Stimulated activated CD4-positive, alpha-beta T cell treated with anti-CD3 and anti-CD28 coated beads, TNF-alpha, amount 100 ng/mL, for 4 hours (primary cell): ENCODE measurements around the gene CFAP20.
"Not testable (repeated sequence)": the region's sequence is repeated elsewhere in the genome, so short reads cannot be mapped to it uniquely, and the experiment has no call there.

Source experiments
- DNase-seq, 3 experiments: peaks; one replicate each; pipeline ENCODE4 v3.0.0-alpha.2; 2020; ENCODE audit warnings: low read depth in 3 of 3

The CFAP20 gene

DNA sequence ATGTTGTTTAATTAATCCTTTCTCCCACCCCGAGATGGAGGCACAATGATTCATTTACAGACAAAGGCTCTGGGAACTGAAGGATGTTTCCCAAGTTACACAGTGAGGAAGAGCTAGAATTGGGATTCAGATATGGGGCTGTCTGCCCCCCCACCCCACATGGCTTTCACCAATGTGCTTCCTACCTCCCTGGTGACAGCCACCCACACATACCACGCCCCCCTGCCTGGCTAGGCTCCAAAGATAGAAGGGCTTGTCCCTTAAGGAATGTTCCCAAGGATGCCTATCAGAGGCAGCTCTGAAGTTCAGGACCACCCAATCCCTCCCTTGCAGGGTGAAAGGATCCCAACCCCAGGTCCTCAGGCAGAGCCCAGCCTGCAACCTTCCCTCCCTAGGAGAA lies 32.9 kb downstream of the CFAP20 start:
- no peak for DNase-seq

DNA sequence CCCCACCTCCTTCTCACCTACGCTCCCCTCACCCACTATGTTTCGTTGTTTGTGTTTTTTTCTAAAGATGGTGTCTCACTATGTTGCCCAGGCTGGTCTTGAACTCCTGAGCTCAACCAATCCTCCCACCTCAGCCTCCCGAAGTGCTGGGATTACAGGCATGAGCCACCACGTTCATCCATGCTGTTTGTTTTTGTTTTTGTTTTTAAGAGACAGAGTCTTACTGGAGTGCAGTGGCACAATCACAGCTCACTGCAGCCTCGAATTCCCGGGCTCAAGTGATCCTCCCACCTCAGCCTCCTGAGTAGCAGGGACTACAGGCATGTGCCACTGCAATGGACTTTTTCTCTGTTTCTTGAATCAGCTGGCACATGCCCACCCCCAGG lies 33.6 kb downstream of the CFAP20 start:
- not testable (repeated sequence) for DNase-seq

- no peak for DNase-seq
Measured at GRCh38 chr16:58094791-58095574, 34.2 kb downstream of the CFAP20 start.

- DNase-seq, result no peak
Measured at GRCh38 chr16:58094026-58094425, 35.2 kb downstream of the CFAP20 start.

- DNase-seq, result not testable (repeated sequence)
Measured at GRCh38 chr16:58090396-58090795, 38.8 kb downstream of the CFAP20 start.

DNA sequence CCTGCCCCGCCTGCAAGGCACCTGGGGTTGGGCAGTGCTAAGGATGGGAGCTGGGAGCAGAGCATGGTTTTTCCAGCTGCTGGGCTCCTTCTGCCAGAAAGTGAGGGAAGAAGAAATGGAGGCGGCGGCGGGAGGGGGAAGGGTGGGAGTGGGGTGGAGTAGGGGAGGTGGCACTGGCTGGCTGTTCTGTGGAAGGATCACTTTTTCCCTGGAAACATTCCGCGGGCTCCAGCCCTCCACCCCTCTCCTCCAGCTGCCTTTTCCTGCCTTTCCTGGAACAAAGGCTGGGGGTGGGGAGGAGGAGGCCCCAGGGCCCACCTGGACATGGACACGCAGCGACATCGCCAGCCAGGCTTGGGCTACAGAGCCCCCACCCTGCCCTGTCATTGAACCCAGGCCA lies 41.1 kb downstream of the CFAP20 start:
- DNase-seq, result no peak

DNA sequence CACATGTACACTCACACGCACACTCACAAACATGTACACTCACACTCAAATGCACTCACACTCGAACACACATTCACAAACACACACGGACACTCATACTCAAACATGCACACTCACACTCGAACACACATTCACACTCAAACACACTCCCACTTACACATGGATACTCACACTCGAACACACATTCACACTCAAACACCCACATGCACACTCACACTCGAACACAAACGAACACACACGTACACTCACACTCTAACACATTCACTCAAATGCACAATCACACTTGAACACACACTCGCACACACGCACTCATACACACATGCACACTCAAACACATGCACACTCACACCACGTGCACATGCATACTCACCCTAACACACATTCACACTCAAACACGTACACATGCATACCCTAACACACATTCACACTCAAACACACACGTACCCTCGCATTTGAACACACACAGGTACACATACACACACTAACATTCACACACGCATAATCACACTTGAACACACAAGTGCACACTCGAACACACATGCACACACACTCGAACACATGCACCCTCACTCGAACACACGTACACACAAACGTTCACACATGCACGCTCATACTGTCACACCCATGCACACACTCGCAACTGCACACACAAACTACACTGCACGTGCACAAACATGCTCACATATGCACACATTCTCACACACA lies 41.8 kb downstream of the CFAP20 start:
- no peak for DNase-seq

GRCh38 chr16:58086381-58087208 lies 42.6 kb downstream of the CFAP20 start:
- no peak for DNase-seq

GRCh38 chr16:58085584-58086251 lies 43.5 kb downstream of the CFAP20 start:
- no peak for DNase-seq

DNA sequence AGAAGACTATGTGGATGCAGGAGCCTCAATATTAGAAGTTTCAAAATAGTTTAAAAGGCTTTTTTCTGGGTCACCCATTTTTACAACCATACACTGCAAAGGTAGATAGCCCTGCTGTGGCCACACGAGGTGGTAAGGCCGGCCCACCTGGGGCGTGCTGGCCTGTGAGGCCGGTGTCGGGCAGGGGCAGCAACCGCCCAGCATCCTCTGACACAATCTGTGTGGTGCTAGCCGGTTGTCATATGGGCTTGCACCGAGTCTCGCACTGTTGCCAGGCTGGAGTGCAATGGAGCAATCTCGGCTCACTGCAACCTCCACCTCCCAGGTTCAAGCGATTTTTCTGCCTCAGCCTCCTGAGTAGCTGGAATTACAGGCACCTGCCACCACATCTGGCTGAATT lies 44.0 kb downstream of the CFAP20 start:
- no peak for DNase-seq

DNA sequence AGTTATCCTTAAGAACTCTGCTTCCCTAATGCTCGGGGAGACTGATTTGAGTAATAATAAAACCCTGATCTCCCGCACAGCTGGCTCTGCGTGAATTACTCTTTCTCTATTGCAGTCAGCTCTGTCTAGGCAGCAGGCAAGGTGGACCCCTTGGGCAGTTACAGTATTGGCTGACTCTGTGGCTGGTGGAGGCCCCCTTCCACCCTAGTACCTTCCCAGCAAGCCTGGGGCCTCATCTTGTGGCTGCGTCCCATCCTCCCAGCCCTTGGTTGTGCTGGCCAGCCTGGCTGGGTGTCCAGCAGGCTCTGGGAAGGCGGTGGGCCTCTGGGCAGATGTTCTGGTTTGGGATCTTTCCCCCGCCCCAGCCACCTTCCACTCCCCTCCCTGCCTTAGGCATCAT lies 44.5 kb downstream of the CFAP20 start:
- no peak for DNase-seq

- DNase-seq, result no peak
Measured at GRCh38 chr16:58082381-58082780, 46.8 kb downstream of the CFAP20 start.

GRCh38 chr16:58080657-58081056 lies 48.5 kb downstream of the CFAP20 start:
- DNase-seq, result not testable (repeated sequence)

DNA sequence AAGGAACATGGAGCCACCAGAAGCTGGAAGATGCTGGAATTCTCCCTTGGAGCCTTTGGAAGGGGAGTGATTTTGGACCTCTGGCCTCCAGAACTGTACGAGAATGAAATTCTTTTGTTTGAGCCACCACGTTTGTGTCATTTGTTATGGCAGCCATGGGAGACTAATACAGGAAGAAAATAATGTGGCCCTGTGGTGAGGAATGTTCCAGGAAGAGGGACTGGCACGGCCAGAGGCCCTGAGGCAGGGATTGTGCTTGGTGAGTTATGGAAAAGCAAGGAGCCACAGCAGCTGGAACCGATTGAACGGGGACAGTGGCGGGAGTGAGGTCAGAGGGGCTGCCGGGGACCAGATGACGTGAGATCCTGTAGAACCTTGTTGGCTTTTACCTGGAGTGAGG lies 51.4 kb downstream of the CFAP20 start:
- DNase-seq, result no peak

DNA sequence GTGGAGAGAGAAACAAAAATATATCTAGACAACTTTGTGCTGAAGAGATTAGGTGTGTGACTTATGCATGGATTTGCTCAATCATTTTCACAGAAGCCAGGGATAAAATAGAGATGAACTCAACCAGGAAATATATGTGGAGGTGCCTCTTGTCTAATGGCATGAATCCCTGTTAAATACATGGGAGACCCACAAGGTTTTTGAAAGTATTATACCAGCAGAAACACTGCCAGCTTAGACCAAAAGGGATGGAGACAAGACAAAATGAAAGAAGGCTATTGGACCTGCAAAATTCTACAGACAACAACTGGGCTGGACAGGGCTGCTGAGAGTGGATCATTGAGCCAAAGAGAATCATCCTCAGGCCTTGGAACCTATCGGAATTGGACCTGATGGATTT lies 52.7 kb downstream of the CFAP20 start:
- DNase-seq, result no peak

- DNase-seq, result no peak
Measured at GRCh38 chr16:58074657-58075056, 54.5 kb downstream of the CFAP20 start.

DNA sequence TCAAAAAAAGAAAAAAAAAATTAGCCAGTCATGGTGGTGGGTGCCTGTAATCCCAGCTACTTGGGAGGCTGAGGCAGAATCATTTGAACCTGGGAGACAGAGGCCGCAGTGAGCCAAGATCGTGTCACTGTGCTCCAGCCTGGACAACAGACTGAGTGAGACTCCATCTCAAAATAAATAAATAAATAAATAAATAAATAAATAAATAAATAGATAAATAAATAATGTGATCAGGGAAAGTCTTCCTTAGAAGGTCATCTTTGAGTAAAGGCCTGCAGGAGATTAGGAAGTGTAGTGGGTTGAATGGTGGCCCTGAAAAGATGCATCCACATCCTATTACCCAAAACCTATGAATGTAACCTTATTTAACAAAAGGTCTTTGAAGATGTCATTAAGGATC lies 56.1 kb downstream of the CFAP20 start:
- DNase-seq, result not testable (repeated sequence)

- DNase-seq, result not testable (repeated sequence)
Measured at GRCh38 chr16:58072134-58072533, 57.0 kb downstream of the CFAP20 start.

GRCh38 chr16:58070585-58070984 lies 58.6 kb downstream of the CFAP20 start:
- no peak for DNase-seq
